HFFc6 (cell line): ENCODE results near the gene ABCB1. TPM values are rescaled to one million over a fixed set of nuclear protein-coding genes. Genes with fewer than 3 reads are reported as not detected.
"Not testable (repeated sequence)": the region's sequence is repeated elsewhere in the genome, so short reads cannot be mapped to it uniquely, and the experiment has no call there.

Source experiments
- DNase-seq: peaks from one replicate; pipeline ENCODE4 v3.0.0-alpha.2; 2018
- H3K27ac Mint-ChIP-seq: 2 replicates; pipeline ENCODE4 v1.8.0; 2020; ENCODE audit warnings: mild to moderate bottlenecking, mixed read lengths
- H3K27me3 Mint-ChIP-seq: 2 replicates; pipeline ENCODE4 v1.8.0; 2021; ENCODE audit warnings: mild to moderate bottlenecking, moderate library complexity, mixed read lengths; ENCODE audit not compliant: insufficient read depth
- H3K36me3 Mint-ChIP-seq: 2 replicates; pipeline ENCODE4 v1.8.0; 2021; ENCODE audit warnings: low read depth, mixed read lengths
- H3K4me1 Mint-ChIP-seq: 2 replicates; pipeline ENCODE4 v1.8.0; 2020; ENCODE audit warnings: low read depth, mixed read lengths
- H3K4me3 Mint-ChIP-seq: 2 replicates; pipeline ENCODE4 v1.8.0; 2020; ENCODE audit warnings: mild to moderate bottlenecking, moderate library complexity, mixed read lengths
- H3K9me3 Mint-ChIP-seq: 2 replicates; pipeline ENCODE4 v1.8.0; 2020; ENCODE audit warnings: mild to moderate bottlenecking, mixed read lengths
- CTCF ChIP-seq: fragments of 200-600 bp; sonication (generic); IDR thresholded peaks from 2 replicates; pipeline ENCODE4 v1.5.0; 2021; ENCODE audit warnings: antibody characterized with exemption, mild to moderate bottlenecking
- total RNA-seq, 6 experiments: library from RNA; stranded (reverse); fragmentation: NEBNext Ultra II Directional; extraction: Animal tissue kit (Norgen Biotek cat#: 25700); gene quantifications; 2 replicates in 1 of 6; 3 replicates in 5 of 6; pipeline ENCODE4 v1.2.3, GENCODE V29; 2021

Gene ABCB1
- total RNA-seq, 6 experiments from 2014 or later: 4.4 to 7.4 (median 5.9) TPM

DNA sequence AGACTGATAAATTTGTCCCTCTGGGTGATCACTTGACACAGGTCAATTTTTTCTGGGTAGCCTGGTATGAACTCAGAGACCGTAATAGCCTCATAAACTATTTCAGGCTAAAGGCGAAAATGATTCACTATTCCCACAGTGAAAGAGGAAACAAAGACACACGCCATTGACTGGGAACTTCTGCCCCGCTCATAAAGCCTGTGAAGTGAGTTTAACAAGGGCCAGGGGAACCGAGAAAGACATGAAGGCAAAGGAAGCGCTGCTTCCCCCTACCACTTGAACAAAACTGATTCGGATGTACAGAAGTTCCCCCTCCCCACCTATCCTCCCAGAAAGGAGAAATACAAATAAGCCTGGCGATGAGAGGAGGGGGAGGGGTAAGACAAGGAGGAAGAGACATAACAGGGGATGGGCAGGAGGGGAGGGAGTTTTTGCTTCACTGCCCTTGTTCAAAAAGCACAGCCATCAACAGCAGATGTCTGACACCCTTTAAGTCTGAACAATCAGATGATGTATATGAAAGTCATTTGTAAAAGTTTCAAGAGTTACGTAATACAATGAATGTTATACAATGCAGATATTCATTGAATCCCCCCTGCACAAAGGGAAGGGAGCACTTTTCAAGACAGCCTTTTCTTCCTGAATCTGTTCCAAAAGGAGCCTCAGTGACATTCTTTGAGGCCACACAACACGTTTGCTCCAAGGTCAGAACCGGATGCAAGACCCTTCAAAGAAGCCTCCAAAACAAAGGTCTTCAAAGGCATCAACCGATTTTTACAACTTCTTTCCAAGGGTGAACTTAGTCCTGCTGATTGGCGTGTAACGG, 125.9 kb downstream of the ABCB1 start:
- H3K9me3 Mint-ChIP-seq: no peaks in the 10 kb centered on the region
- DNase-seq: peak; percentile 51
- peaks cover 9% of the 10 kb centered on the region; the same call in 1 of the 2 replicates for H3K27me3 Mint-ChIP-seq
- H3K4me1 Mint-ChIP-seq: peaks cover 10% of the 10 kb centered on the region; the same call in 1 of the 2 replicates
- no peak for TF ChIP-seq CTCF
- peak overlapping the region; percentile 78 for H3K27ac Mint-ChIP-seq
- H3K36me3 Mint-ChIP-seq: no peaks in the 10 kb centered on the region
- peak overlapping the region; percentile 82 for H3K4me3 Mint-ChIP-seq

DNA sequence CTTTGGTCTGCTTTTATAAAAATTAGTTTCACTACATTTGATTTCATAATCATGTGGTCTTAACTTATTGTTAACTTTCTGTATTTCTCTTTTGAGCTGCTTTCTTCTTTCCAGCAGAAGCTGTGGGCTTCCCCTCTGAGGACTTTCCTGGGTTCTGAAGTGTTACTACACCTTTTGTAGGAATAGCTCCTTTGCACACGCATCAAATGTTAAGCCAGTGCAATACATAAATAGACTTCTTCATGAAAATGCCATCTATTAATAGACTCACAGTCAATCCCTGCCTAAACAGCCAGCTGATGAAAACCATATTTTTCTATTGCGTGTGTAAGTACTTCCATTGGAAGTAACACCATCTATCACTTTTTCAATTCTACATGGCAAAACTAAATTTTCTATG, 126.7 kb downstream of the ABCB1 start:
- H3K27ac Mint-ChIP-seq: no peak overlapping the region
- no peaks in the 10 kb centered on the region for H3K9me3 Mint-ChIP-seq
- peaks cover 10% of the 10 kb centered on the region; the same call in 1 of the 2 replicates for H3K4me1 Mint-ChIP-seq
- peaks cover 9% of the 10 kb centered on the region; the same call in 1 of the 2 replicates for H3K27me3 Mint-ChIP-seq
- no peak for DNase-seq
- no peak overlapping the region for H3K4me3 Mint-ChIP-seq
- no peak for TF ChIP-seq CTCF
- H3K36me3 Mint-ChIP-seq: no peaks in the 10 kb centered on the region

DNA sequence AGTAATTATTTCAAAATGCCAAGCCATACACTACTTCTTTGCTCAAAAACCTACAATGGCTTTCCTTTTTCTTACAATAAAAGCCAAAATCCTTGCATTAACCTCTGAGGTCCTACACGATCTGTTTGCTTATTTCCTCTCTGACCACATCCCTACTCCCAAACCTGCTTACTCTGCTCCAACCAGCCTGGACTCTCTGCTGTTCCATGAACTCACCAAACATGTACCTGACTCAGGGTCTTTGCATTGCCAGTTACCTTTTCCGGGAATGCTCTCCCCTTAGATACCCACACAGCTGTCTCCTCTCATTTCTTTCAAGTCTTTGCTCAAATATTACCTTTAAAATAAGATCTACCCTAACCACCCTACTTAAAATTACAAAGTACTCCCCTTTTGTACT, 127.5 kb downstream of the ABCB1 start:
- no peak for TF ChIP-seq CTCF
- H3K27ac Mint-ChIP-seq: no peak overlapping the region
- H3K36me3 Mint-ChIP-seq: no peaks in the 10 kb centered on the region; the same call in 1 of the 2 replicates
- no peak overlapping the region for H3K4me3 Mint-ChIP-seq
- H3K27me3 Mint-ChIP-seq: peaks cover 9% of the 10 kb centered on the region; the same call in 1 of the 2 replicates
- H3K9me3 Mint-ChIP-seq: no peaks in the 10 kb centered on the region
- peaks cover 10% of the 10 kb centered on the region; the same call in 1 of the 2 replicates for H3K4me1 Mint-ChIP-seq
- DNase-seq: no peak

GRCh38 chr7:87471473-87471872, 129.2 kb downstream of the ABCB1 start:
- H3K4me3 Mint-ChIP-seq: no peak overlapping the region
- no peak for DNase-seq
- no peak for TF ChIP-seq CTCF
- peaks cover 10% of the 10 kb centered on the region; the same call in 1 of the 2 replicates for H3K4me1 Mint-ChIP-seq
- no peaks in the 10 kb centered on the region; the same call in 1 of the 2 replicates for H3K36me3 Mint-ChIP-seq
- H3K9me3 Mint-ChIP-seq: no peaks in the 10 kb centered on the region
- peaks cover 10% of the 10 kb centered on the region for H3K27me3 Mint-ChIP-seq
- H3K27ac Mint-ChIP-seq: no peak overlapping the region

- H3K27me3 Mint-ChIP-seq, H3K27ac Mint-ChIP-seq, H3K36me3 Mint-ChIP-seq, H3K9me3 Mint-ChIP-seq, H3K4me3 Mint-ChIP-seq, H3K4me1 Mint-ChIP-seq, DNase-seq: not testable (repeated sequence)
Measured at GRCh38 chr7:87469204-87469603, 131.5 kb downstream of the ABCB1 start.

- DNase-seq, H3K4me3 Mint-ChIP-seq, H3K36me3 Mint-ChIP-seq, H3K9me3 Mint-ChIP-seq, H3K4me1 Mint-ChIP-seq, H3K27me3 Mint-ChIP-seq, H3K27ac Mint-ChIP-seq: not testable (repeated sequence)
Measured at GRCh38 chr7:87465534-87465880, 135.2 kb downstream of the ABCB1 start.

DNA sequence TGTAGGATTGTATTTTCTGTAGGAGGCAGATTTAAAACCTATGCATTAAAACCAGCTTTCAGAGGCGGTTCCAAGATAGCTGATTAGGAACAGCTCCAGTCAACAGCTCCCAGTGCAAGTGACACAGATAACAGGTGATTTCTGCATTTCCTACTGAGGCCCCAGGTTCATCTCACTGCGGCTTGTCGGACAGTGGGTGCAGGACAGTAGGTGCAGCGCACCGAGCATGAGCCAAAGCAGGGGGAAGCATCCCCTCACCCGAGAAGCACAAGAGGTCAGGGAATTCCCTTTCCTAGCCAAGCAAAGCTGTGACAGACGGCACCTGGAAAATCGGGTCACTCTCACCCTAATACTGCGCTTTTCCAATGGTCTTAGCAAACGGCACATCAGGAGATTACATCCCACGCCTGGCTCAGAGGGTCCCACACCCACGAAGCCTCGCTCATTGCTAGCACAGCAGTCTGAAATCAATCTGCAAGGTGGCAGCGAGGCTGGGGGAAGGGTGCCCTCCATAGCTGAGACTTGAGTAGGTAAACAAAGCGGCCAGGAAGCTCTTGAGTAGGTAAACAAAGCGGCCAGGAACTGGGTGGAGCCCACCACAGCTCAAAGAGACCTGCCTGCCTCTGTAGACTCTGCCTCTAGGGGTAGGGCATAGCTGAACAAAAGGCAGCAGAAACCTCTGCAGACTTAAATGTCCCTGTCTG, 135.7 kb downstream of the ABCB1 start:
- H3K9me3 Mint-ChIP-seq, H3K27me3 Mint-ChIP-seq, H3K4me1 Mint-ChIP-seq, H3K4me3 Mint-ChIP-seq, H3K27ac Mint-ChIP-seq, DNase-seq, H3K36me3 Mint-ChIP-seq: not testable (repeated sequence)
